ENCODE results near the gene NFATC2. TPM values are rescaled to one million over a fixed set of nuclear protein-coding genes. Genes with fewer than 3 reads are reported as not detected.

The NFATC2 gene
- total RNA-seq, 1 donor from 2014 or later, result 3.9 TPM

GRCh38 chr20:51365670-51366069 lies 176.8 kb downstream of the NFATC2 start:
- Histone ChIP-seq H2AFZ (ENCODE audit: low read depth, low read length) (no peak overlapping the region), H4K20me1 (ENCODE audit: insufficient read depth, low read length) (no peaks in the 10 kb centered on the region), H3K4me2 (ENCODE audit: low read length) (peak overlapping the region; percentile 73), H3K79me2 (ENCODE audit: insufficient read depth, low read length) (peaks cover 18% of the 10 kb centered on the region), H3K9ac (ENCODE audit: low read length) (peak overlapping the region; percentile 92), H3K4me1 (ENCODE audit: insufficient read depth, low read length) (peaks cover 48% of the 10 kb centered on the region), H3K27me3 (ENCODE audit: insufficient read depth, low read length) (no peaks in the 10 kb centered on the region), H3K4me3 (ENCODE audit: insufficient read depth, low read depth, low read length) (no peak overlapping the region), H3K9me3 (ENCODE audit: insufficient read depth, low read depth, low read length) (peaks cover 8% of the 10 kb centered on the region), H3K36me3 (ENCODE audit: insufficient read depth, low read length) (no peaks in the 10 kb centered on the region), H3K27ac (ENCODE audit: low read depth, low read length) (peak overlapping the region; percentile 100)
- Mint-ChIP-seq H3K4me3 (ENCODE audit: unreplicated experiment) (no peak overlapping the region), H3K27ac (ENCODE audit: unreplicated experiment) (peak overlapping the region; percentile 99), H3K27me3 (ENCODE audit: low read depth, unreplicated experiment) (no peaks in the 10 kb centered on the region), H3K4me1 (ENCODE audit: low read depth, unreplicated experiment) (peaks cover 43% of the 10 kb centered on the region), H3K36me3 (ENCODE audit: low read depth, unreplicated experiment) (peaks cover 6% of the 10 kb centered on the region), H3K9me3 (ENCODE audit: unreplicated experiment) (peaks cover 18% of the 10 kb centered on the region)
- peak; percentile 97 for DNase-seq (ENCODE audit: low read depth)
- TF ChIP-seq EZH2 (IDR thresholded peaks at IDR 0.05; ENCODE audit: insufficient read depth, low read length) (no peak), CTCF (IDR thresholded peaks at IDR 0.05; ENCODE audit: insufficient read depth, low read depth, low read length) (no peak)
- FAIRE-seq, result peak; percentile 54

- no peak for FAIRE-seq
Measured at GRCh38 chr20:51363813-51364212, 178.7 kb downstream of the NFATC2 start.

More at GRCh38 chr20:51363813-51364212, 178.7 kb downstream of the NFATC2 start:
- peaks cover 57% of the 10 kb centered on the region for H3K4me1 ChIP-seq (ENCODE audit: insufficient read depth, low read length)
- no peaks in the 10 kb centered on the region for H3K27me3 Mint-ChIP-seq (ENCODE audit: low read depth, unreplicated experiment)
- no peak overlapping the region for H3K4me3 Mint-ChIP-seq (ENCODE audit: unreplicated experiment)
- no peaks in the 10 kb centered on the region for H4K20me1 ChIP-seq (ENCODE audit: insufficient read depth, low read length)
- peaks cover 18% of the 10 kb centered on the region for H3K9me3 Mint-ChIP-seq (ENCODE audit: unreplicated experiment)
- peaks cover 17% of the 10 kb centered on the region for H3K79me2 ChIP-seq (ENCODE audit: insufficient read depth, low read length)
- no peaks in the 10 kb centered on the region for H3K27me3 ChIP-seq (ENCODE audit: insufficient read depth, low read length)
- peaks cover 8% of the 10 kb centered on the region for H3K9me3 ChIP-seq (ENCODE audit: insufficient read depth, low read depth, low read length)
- no peak for DNase-seq (ENCODE audit: low read depth)
- H3K27ac Mint-ChIP-seq (ENCODE audit: unreplicated experiment), result peak overlapping the region; percentile 78
- peak overlapping the region; percentile 100 for H3K27ac ChIP-seq (ENCODE audit: low read depth, low read length)
- no peaks in the 10 kb centered on the region for H3K36me3 ChIP-seq (ENCODE audit: insufficient read depth, low read length)
- no peak overlapping the region for H3K4me2 ChIP-seq (ENCODE audit: low read length)
- H3K9ac ChIP-seq (ENCODE audit: low read length), result no peak overlapping the region
- TF ChIP-seq EZH2 (IDR thresholded peaks at IDR 0.05; ENCODE audit: insufficient read depth, low read length), result no peak
- TF ChIP-seq CTCF (IDR thresholded peaks at IDR 0.05; ENCODE audit: insufficient read depth, low read depth, low read length), result no peak
- H3K4me3 ChIP-seq (ENCODE audit: insufficient read depth, low read depth, low read length), result no peak overlapping the region
- H3K4me1 Mint-ChIP-seq (ENCODE audit: low read depth, unreplicated experiment), result peaks cover 52% of the 10 kb centered on the region
- H3K36me3 Mint-ChIP-seq (ENCODE audit: low read depth, unreplicated experiment), result peaks cover 4% of the 10 kb centered on the region
- H2AFZ ChIP-seq (ENCODE audit: low read depth, low read length), result no peak overlapping the region

All from astrocyte (in vitro differentiated cells and primary cell).